NCI-H460 (cell line): ENCODE measurements around the gene NKD1. TPM values are rescaled to one million over a fixed set of nuclear protein-coding genes. Genes with fewer than 3 reads are reported as not detected.

Experiments used
- DNase-seq: peaks from one replicate; pipeline ENCODE4 v3.0.0-alpha.2; 2016; ENCODE audit warnings: low read depth; ENCODE audit errors: extremely low read depth
- total RNA-seq: library from RNA; depleted of rRNA; stranded (reverse); fragments of >200 nt; shearing (Covaris generic); gene quantifications from 2 replicates; pipeline ENCODE4 v1.2.3, GENCODE V29; 2014

NKD1 gene
- total RNA-seq, 1 experiment from 2014 or later = 0.05 TPM

DNA sequence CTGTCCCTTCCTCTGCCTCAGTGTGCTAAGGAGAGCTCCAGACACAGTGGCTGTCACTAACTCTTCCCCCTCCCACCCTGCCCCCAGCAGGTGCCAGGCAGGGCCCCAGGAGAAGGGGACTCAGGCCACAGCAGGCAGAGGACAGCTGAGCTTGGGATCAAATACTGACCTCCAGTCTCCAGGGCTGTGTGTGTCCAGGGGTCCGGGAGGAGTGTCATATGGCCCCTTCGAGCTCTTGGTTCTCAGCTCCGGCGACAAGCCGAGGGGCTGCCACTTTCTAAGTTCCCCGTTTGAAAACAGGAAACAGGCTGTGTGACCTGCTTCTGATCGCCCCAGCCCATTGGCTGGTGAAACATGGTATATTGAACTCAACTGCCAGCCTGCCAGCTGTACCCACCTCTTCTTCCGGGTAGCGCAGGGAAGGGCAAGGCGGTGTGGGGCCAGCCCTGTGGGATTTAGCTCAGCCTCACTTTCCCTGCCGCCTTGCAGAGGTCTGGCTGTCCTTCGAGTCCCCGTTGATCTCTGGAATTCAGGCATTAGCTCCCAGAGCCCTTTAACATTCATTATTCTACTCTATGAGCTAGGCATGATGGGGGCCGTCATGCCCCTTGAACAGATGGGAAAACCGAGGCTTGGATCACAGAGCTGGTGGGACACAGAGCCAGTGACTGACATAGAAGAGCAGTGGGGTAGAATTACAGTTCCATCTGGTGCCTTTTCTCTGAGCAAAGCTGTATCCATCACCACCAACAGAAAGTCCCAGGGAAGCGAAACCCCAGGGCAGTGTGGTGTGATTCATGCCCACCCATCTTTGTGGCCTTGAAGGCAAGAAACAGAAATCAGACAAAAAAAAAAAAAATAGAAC lies 133.1 kb downstream of the NKD1 start, which contains the start of gene SNX20:
SNX20 (minus strand) TSS at position 292 of the 865 bp plus-strand sequence. CDS start 3,786 bp downstream, outside the sequence.
- no peak for DNase-seq

DNA sequence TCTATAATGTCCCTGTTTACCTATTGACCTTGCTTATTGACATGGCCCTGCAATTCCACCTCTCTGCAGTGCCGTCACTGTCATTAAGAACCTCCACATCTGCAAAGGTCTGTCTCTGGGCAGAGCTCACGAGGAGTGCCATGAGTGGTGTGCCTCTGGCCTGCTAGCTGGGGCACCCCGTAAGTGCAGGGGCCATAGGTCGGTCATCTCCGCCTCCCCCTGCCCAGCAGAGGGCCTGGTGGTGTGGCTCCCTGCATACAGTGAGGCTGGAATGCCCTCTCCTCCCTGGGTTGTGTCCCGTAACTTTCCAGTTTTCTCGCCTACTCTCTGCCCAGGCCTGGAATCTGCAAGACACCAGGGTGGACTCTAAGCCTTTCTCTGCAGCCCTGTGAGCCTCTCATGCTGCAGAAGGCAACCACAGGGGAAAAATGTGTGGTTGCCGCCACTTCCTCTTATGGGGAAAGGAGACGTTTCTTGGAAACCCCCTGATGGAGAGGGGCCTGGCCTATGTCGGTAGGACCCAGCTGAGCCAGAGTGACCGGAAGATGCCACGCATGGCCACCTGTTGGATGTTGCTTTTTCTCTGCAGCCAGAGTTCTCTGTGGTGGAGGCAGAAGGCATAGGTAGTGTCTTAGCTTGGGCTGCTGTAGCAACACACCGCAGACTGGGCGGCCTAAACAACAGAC lies 135.6 kb downstream of the NKD1 start:
- DNase-seq = no peak

GRCh38 chr16:50684823-50685461 lies 136.7 kb downstream of the NKD1 start:
- DNase-seq = no peak

GRCh38 chr16:50685462-50686063 lies 137.4 kb downstream of the NKD1 start:
- no peak for DNase-seq

GRCh38 chr16:50688083-50688482 lies 139.9 kb downstream of the NKD1 start:
- no peak for DNase-seq

GRCh38 chr16:50688867-50689266 lies 140.7 kb downstream of the NKD1 start:
- DNase-seq = no peak

DNA sequence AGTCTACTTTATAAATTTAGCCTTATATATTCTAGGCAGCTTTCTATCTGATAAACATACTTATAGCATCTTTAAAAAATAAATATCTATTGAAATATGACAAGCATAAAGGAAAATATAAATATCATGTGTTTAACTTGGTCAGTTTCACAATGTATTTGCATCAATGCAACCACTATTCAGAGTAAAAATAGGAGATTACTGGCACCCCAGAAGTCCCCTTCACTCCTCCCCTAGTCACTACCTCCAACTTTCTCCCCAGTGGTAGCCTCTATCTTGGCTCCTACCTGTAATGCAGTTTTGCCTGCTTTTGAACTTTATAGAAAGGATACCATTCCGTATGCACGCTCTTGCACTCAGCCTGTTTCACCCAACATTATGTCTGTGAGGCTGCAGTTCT lies 142.0 kb downstream of the NKD1 start:
- DNase-seq = no peak

DNA sequence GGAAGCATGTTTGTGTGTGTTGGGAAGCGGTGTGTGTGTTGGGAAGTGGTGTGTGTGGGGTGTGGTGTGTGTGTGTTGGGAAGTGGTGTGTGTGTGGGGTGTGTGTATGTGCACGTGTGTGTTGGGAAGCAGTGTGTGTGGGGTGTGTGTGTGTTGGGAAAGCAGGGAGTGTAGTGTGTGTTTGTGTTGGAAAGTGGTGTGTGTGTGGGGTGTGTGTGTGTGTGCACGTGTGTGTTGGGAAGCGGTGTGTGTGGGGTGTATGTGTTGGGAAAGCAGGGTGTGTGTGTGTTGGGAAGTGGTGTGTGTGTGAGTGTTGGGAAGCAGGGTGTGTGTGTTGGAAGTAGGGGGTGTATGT lies 144.4 kb downstream of the NKD1 start:
- DNase-seq = no peak

GRCh38 chr16:50692999-50693781 lies 145.0 kb downstream of the NKD1 start, which contains the start of gene NOD2:
Gene NOD2, plus strand, starts transcription at chr16:50693606. Its CDS starts 5,890 bp downstream, at chr16:50699496.
- DNase-seq = no peak

- no peak for DNase-seq
Observed at GRCh38 chr16:50694206-50694605, 146.0 kb downstream of the NKD1 start.

GRCh38 chr16:50695017-50696000 lies 147.1 kb downstream of the NKD1 start:
- no peak for DNase-seq

GRCh38 chr16:50696126-50696525 lies 147.9 kb downstream of the NKD1 start:
- DNase-seq = no peak

DNA sequence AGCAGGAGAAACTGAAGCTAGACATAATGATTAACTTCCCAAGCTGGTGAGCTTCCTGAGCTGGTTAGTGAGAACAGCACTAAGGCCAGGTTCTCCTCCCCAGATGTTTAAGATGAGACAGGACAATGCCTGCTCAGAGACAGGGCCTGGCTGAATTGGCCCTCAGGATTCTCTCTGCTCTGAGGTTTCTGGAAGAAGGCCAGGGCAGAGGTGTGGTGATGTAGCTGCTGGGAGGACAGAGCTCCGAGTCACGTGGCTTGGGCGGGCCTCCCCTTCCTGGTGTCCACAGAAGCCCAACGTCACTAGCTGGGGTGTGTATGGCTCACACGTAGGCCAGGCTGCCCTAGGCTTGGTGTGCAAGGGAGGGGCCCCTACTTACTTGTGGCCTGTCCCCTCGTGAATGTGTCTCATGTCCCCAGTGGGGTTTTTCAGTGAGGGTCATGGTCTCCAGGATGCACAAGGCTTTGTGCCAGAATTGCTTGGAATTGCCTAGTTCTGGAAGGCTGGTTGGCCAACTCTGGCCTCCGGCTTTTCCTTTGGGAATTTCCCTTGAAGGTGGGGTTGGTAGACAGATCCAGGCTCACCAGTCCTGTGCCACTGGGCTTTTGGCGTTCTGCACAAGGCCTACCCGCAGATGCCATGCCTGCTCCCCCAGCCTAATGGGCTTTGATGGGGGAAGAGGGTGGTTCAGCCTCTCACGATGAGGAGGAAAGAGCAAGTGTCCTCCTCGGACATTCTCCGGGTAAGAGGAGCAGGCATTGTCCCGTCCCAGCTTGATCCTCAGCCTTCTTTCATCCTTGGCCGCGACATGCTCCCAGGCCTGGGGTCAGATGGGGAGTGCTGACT lies 148.6 kb downstream of the NKD1 start:
- peak; percentile 24 for DNase-seq

GRCh38 chr16:50697421-50697715 lies 149.2 kb downstream of the NKD1 start:
- DNase-seq = no peak

GRCh38 chr16:50697881-50698767 lies 149.9 kb downstream of the NKD1 start:
- no peak for DNase-seq
